ENCODE results near the gene RFX1.
"Not testable (repeated sequence)": the region's sequence is repeated elsewhere in the genome, so short reads cannot be mapped to it uniquely, and the experiment has no call there.

The RFX1 gene

GRCh38 chr19:13978351-13979243, 27.5 kb downstream of the RFX1 start:
- no peak for DNase-seq (ENCODE audit: low read depth)

GRCh38 chr19:13977803-13978202, 28.3 kb downstream of the RFX1 start:
- no peak for DNase-seq (ENCODE audit: low read depth)

DNA sequence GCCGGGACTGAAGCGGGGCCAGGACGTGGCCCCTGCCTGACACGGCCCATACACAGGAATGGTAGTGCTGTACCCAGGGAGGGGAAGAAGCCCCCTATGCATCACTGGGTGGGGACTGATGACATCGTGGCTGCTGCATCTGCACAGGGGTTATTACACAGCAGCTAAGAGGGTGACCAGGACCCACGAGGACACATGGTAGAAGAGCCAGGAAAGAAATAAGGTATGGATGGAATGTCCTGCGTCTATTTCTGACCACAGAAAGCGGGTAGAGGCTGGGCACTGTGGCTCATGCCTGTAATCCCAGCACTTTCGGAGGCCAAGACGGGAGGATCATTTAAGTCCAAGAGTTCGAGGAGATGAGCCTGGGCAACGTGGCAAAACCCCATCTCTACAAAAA, 29.7 kb downstream of the RFX1 start:
- no peak for DNase-seq (ENCODE audit: low read depth)

DNA sequence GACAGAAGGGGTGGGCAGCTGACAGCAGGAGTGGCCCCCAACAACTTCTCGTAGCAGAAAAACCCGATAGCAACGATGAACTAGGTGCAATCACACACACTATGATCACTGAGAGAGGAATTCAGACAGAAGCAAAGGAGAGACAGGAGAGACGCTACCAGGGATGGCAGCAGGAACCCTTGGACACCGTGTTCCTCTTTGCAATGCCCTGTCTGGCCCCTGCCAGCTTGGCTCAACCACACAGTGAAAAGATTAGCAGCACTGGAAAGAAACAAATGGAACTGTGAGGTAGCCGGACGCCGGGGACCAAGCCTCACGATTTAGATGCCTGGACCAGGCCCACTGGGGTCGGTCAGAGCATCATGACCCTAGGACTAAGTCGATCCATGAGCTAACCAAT, 30.2 kb downstream of the RFX1 start:
- no peak for DNase-seq (ENCODE audit: low read depth)

DNA sequence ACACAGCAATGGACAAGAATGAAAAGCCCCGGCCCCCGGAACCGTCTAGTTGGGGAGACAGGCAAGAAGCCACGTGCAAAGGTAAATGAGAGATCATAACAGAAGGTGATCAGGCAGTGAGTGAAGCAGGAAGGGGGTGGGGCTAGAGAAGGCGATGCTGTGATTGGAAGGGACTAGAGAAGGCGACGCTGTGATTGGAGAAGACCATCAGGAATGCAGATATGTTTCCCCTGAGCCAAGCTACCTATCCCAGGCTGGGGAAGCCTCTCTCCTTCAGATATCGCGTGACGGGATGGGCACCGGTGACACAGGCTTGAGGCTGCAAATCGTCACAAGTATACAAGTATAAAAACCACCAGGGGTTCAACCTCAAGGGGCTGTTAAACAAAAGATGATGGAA, 32.0 kb downstream of the RFX1 start:
- DNase-seq (ENCODE audit: low read depth), result no peak

- not testable (repeated sequence) for DNase-seq (ENCODE audit: low read depth)
Measured at GRCh38 chr19:13973479-13973878, 32.6 kb downstream of the RFX1 start.

DNA sequence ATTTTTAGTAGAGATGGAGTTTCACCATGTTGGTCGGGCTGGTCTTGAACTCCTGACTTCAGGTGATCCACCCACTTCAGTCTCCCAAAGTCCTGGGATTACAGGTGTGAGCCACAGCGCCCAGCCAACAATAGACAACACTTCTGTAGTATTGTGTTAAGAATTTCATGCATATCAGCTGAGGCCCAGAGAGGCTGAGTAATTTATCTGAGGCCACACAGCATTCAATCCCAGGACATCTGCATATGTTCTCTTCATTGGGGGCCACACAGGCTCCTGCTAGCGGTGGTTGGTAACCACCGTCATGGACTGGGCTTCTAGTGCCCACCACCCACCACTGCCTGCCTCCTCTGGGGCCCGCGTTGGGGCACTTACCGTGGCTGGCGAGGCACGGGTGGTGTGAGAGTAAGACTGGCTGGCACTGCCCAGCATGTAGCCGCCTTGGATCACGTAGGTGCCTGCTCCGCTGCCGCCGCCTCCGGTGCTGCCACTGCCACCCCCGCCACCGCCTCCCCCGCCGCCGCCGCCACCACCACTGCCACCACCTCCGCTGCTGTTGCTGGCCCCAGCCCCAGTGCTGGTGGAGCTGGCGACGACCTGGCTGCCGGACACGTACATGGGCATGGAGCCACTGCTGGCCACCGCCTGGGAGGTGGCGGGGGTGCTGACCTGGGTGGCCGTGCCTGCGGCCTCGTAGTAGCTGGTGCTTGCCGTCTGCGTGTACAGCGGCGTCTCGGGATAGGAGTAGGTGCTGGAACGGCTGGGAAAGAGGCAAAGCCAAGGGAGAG, 33.6 kb downstream of the RFX1 start:
- no peak for DNase-seq (ENCODE audit: low read depth)

- DNase-seq (ENCODE audit: low read depth), result not testable (repeated sequence)
Measured at GRCh38 chr19:13971868-13972267, 34.3 kb downstream of the RFX1 start.

GRCh38 chr19:13969897-13970296, 36.2 kb downstream of the RFX1 start:
- no peak for DNase-seq (ENCODE audit: low read depth)

GRCh38 chr19:13968999-13969398, 37.1 kb downstream of the RFX1 start:
- DNase-seq (ENCODE audit: low read depth), result no peak

DNA sequence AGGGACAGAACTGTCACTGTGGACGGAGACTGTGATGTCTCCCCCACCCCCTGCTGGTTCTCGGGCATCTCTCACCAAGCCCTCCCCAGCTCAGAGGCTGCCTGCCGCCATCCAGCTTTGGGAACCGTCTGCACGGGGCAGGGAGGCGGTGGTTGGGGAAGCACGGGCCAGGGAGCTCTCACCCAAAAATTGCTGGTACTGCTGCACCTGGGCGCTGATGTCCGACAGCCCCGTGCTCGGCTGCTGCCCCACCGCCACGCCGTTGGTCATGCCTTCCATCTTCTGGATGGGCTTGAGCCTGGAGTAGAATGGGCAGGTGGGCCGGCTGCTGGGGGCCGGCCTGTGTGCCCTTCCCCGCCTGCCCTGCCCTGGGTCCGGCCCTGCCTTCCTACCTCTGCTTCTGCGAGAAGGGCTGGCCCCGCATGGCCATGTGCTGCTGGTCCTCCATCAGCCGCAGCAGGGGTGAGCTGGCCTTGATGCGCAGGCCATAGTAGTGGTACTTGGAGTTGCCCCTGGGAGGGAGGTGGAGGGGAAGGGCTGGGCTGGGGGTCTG, 37.7 kb downstream of the RFX1 start:
- DNase-seq (ENCODE audit: low read depth), result no peak

DNA sequence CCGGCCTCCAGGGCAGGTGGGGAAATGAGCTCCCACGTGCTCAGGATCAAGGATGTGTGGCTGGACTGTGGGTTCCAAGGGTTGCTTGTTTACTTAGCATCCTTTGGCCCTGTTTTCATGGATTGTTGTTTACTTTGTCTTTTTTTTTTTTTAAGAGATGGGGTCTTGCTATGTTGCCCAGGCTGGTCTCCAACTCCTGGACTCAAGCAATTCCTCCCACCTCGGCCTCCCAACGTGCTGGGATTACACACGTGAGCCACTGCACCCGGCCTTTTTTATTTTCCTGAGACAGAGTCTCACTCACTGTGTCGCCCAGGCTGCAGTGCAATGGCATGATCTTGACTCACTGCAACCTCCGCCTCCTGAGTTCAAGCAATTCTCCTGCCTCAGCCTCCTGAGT, 38.9 kb downstream of the RFX1 start:
- DNase-seq (ENCODE audit: low read depth), result not testable (repeated sequence)

DNA sequence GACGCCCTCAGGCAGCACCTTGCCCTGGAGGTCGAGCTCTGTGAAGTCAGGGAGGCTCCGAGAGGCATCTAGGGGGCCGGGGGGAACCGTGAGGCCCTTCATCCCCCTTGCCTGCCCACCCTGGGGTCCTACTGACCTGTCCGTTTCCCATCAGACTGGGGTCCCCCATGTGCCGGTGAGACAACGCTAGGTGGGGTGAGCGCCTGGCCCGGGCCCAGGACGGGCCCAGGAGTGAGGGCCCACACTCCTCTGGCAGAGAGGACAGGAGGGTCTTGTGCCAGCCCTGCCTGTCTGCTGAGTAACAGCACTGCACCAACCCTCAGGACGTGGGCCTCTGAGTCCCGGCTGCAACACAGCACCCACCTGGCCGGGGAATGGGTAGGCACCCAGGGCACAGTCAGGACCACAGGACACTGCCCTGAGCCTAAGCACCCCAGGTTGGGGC, 39.4 kb downstream of the RFX1 start:
- no peak for DNase-seq (ENCODE audit: low read depth)

- no peak for DNase-seq (ENCODE audit: low read depth)
Measured at GRCh38 chr19:13965926-13966683, 40.0 kb downstream of the RFX1 start.

- no peak for DNase-seq (ENCODE audit: low read depth)
Measured at GRCh38 chr19:13965377-13965896, 40.7 kb downstream of the RFX1 start.

- DNase-seq (ENCODE audit: low read depth), result no peak
Measured at GRCh38 chr19:13964776-13965175, 41.3 kb downstream of the RFX1 start.

DNA sequence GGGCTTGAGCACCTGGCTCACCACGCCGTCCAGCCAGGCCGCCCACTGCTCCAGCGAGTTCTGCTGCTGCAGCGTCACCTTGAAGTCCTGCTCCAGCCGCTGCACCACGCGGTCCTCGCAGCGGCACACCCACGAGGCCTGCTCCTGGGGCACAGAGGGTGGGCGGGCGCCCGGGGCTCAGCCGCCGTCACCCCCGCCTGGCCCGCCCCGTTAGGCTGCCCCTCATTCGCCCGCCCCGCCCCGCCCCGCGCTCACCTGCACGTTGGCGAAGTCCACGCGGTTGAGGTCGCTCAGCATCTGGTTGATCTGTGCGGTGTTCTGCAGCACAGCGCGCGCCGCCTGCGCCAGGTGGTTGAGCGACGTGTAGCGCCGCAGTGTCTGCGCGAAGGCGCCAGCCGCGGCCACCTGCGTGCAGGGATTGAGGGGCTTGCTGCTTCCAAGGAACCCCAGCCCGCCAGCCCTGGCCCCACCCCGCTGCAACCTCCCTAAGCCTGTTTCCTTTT, 42.5 kb downstream of the RFX1 start:
- no peak for DNase-seq (ENCODE audit: low read depth)

DNA sequence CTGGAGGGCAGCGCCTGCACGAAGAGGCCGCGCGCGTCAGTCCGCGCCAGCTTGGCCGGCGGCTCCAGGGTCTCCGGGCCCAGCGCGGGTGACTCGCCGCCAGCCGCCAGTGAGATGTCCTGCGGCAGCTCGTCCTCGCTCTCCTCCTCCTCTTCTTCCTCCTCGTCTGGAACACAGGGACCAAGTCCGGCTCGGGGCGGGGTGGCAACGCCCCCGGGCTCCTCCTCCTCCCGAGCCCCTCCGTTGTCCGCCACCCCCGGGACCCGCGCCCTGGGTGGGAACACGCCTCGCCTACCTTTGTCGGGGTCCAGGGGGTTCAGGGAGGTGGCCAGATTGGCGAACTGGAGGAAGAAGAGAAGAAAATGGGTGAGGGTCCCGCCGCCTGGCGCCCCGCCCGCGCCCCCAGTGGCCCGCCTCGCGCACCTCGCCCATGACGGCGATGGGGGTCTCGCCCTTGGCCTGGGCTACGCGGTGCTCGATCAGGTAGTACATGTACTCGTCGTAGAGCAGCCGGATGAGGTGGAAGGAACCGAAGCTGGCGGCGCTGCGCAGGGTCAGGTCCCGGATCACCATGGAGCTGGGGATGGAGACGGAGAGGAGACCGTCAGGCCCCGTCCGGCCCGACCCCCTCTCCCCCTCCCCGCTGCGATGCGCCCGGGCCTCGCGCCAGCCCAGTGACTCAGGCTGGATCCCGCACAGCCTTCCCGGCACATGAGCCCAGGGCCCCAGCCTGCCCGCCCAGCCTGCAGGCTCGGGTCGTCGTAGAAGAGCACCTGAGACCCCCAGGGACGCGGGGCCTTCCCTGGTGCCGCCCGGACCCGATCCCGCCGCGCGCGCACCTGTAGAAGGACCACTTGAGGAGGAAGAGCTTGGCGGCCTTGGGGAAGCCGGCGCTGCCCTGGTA, 43.2 kb downstream of the RFX1 start:
- no peak for DNase-seq (ENCODE audit: low read depth)

GRCh38 chr19:13961826-13962698, 44.1 kb downstream of the RFX1 start:
- DNase-seq (ENCODE audit: low read depth), result no peak

Data from stimulated activated CD8-positive, alpha-beta memory T cell treated with anti-CD3 and anti-CD28 coated beads, Interleukin-15, amount 100 ng/mL, for 1 hour (primary cell).